Left colon (tissue), 2 donors: ENCODE measurements around the gene PTPDC1. TPM values are rescaled to one million over a fixed set of nuclear protein-coding genes. Genes with fewer than 3 reads are reported as not detected.
"Not testable (repeated sequence)": the region's sequence is repeated elsewhere in the genome, so short reads cannot be mapped to it uniquely, and the experiment has no call there.

Experiments used
- ATAC-seq: fragments of 200-7000 bp; cut with Tn5 transposase; one replicate; pipeline ENCODE4 v1.9.1; 2020; ENCODE audit warnings: mild to moderate bottlenecking, moderate library complexity
- DNase-seq, 2 donors: peaks; one replicate each; pipeline ENCODE4 v3.0.0-alpha.2; 2020
- intact Hi-C, 2 donors: fragments of 100-400 bp; cut with DNase I in 1 of 2; cut with micrococcal nuclease in 1 of 2; formaldehyde crosslinking; loops; one replicate each; pipeline versions ENCODE4 v1.11.2 to v1.14.0; 2022; cut with DNase I, micrococcal nuclease
- total RNA-seq, 2 donors: library from RNA; stranded (reverse); fragmentation: NEBNext Ultra II Directional; extraction: Animal tissue kit (Norgen Biotek cat#: 25700); gene quantifications; one replicate each; pipeline ENCODE4 v1.2.1, GENCODE V29; 2021
- donor health status: DM: no; HTN: no; CAD: no.
- donor health status: DM: yes; HTN: yes; CAD: no.

PTPDC1 gene
- total RNA-seq, 2 donors from 2014 or later = 6.5 to 6.6 TPM

DNA sequence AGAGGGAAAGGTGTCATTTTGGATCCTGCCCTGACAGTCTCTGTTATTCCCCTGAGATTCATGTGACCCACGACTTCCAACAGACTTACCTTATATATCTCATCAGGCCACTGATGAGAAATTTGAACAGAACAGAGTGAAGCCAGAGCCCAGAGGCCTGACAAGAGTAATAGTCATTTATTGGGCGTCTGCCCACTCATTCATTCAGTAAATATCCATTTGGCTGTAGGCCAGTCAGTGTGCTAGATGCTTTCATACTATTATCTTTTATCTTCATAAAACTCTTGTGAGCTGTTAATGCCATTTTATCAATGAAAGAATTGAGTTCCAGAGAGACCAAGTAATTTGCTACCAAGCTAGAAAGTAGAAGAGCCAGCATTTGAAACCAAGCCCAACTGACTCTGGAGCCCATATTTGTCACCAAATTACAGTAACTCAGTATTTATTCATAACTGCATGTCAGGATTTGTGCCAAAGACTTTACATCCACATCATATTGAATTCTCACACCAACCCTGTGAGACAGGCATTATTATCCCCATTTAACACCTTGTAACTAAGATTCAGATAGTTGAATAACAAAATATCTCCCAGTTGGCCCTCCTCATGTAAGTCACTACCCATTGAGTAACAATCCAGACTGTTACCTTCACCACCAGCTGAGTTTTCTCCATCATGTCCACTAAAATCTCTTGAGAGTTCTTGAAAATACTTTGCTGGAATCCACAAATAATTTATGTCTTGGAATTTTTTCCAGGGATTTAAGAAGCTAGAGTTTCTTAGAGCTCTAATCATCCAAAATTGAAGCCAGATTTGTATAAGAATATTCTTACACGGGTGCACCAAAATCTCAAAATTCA, 2.5 kb downstream of the PTPDC1 start:
- DNase-seq (no peak), ATAC-seq (no peak)
- intact Hi-C loops = no loop called here

DNA sequence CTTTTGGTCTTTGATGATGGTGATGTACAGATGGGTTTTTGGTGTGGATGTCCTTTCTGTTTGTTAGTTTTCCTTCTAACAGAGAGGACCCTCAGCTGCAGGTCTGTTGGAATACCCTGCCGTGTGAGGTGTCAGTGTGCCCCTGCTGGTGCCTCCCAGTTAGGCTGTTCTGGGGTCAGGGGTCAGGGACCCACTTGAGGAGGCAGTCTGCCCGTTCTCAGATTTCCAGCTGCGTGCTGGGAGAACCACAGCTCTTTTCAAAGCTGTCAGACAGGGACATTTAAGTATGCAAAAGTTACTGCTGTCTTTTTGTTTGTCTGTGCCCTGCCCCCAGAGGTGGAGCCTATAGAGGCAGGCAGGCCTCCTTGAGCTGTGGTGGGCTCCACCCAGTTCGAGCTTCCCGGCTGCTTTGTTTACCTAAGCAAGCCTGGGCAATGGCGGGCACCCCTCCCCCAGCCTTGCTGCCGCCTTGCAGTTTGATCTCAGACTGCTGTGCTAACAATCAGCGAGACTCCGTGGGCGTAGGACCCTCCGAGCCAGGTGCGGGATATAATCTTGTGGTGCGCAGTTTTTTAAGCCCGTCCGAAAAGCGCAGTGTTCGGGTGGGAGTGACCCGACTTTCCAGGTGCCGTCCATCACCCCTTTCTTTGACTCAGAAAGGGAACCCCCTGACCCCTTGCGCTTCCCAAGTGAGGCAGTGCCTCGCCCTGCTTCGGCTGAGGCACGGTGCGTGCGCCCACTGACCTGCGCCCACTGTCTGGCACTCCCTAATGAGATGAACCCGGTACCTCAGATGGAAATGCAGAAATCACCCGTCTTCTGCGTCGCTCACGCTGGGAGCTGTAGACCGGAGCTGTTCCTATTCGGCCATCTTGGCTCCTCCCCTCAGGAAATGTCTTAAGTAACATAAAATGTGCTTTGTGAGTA, 10.2 kb downstream of the PTPDC1 start:
- DNase-seq, ATAC-seq, intact Hi-C loops: not testable (repeated sequence)

DNA sequence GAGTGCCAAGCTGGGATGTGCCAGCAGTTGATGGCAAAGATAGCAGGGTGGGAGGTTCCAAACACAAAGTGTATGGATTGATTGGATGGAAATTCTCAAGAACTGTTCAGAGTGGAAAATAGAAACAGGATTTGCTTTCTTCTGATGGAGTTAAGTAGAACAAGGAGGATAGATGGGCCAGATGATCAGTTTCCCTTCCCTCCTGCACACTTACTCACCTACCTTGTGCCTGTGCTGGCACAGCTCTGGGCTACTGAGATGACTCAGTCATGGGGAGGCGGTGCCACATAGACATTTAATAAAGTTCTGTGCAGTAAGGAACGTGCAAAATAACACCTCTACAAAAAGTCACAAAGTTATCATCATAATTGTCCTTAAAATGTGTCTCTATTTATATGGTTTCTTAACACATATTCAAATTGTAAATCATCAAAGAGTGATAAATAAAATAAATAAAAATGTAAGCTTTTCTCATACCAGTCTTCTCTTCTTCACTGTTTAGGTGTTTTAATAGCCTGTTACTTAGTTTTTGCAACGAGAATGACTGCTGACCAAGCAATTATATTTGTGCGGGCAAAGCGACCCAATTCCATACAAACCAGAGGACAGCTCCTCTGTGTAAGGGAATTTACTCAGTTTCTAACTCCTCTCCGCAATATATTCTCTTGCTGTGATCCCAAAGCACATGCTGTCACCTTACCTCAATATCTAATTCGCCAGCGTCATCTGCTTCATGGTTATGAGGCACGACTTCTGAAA, 12.7 kb downstream of the PTPDC1 start:
- ATAC-seq = no peak
- no peak for DNase-seq
- intact Hi-C loops = no loop called here

DNA sequence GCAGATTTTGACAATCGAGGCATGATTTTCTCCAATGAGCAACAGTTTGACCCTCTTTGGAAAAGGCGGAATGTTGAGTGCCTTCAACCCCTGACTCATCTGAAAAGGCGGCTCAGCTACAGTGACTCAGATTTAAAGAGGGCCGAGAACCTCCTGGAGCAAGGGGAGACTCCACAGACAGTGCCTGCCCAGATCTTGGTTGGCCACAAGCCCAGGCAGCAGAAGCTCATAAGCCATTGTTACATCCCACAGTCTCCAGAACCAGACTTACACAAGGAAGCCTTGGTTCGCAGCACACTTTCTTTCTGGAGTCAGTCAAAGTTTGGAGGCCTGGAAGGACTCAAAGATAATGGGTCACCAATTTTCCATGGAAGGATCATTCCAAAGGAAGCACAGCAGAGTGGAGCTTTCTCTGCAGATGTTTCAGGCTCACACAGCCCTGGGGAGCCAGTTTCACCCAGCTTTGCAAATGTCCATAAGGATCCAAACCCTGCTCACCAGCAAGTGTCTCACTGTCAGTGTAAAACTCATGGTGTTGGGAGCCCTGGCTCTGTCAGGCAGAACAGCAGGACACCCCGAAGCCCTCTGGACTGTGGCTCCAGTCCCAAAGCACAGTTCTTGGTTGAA, 13.6 kb downstream of the PTPDC1 start:
- intact Hi-C loops = no loop called here
- ATAC-seq (no peak), DNase-seq (no peak)

DNA sequence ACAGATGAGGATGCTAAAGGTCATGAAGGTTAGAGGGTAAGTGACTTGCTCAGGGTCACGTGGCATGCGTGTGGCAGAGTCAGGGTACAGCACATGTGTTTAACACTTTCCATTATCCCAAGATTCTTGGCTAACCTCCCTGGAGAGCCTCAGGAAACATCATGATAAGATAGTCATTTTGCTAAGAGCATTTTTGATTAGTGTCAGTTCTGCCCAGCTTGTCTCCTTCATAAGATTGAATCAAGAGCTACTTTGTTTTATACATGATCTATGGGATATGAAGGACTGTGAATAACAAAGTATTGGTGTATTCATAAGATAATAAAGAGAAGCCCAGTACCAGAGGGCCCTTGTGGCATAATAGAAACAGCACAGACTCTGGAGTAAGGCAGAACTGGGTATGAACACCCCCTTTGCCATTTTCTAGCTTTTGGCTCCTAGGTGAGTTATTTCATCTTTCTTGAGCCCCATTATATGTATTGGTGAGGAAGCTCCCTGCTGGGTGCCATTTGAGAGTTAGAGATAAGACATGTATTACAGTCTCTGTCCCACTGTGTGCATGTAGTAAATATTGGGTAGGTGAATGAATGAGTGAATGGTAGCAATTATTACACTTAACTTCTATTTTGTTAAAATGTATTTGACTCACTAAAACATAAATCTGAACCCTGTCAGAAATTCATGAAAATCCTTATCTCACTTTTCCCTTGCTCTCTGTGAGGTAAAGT, 16.1 kb downstream of the PTPDC1 start:
- intact Hi-C loops = no loop called here
- no peak for ATAC-seq

DNA sequence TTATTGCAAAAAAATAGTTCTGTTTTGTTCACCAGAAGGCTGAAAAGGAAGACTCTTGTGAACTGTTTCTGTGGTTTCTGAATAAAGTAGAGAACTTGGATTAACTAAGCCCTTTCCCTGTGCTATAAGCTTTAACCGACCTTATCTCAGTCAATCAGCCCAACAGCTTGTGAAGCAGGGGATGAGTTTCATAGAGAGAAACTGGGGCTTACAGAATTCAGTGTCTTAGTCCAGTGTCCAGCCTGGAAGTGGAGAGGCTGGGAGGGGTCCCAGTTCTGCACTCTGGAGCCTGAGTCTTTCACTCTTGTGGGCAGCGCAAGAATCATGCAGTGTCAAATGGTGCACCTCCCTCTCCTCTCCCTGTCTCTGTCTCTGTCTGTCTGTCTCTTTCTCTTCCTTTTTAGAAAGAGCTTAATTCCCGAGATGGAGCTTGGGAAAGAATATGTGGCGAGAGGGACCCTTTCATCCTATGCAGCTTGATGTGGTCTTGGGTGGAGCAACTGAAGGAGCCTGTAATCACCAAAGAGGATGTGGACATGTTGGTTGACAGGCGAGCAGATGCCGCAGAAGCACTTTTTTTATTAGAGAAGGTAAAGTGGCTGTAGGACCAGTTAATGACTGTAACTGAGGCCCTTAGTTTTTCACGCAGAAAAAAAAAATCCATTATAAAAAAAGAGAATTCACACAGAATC, 17.0 kb downstream of the PTPDC1 start:
- ATAC-seq (no peak), DNase-seq (no peak)
- intact Hi-C loops = no loop called here

More for the DNA sequence above, 16.1 kb downstream of the PTPDC1 start:
- no peak for DNase-seq

DNA sequence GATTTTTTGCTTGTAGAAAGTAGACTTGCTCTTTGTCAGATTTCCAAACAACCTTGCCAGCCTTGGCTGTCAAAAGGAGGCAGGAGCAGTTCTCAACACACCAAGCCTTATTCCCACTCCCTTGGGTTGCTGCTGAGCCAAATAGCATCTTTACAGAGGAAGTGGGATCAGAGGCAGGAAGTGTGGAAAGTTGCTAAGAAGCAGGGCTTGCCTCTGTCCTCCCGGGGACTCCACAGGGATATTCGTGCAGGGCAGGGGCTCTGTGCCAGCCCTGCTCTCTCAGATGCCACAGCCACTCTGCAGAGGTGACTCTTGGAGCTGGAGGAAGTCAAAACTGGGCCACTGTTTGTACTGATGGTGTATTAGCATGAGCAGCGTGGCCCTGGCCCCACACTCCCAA, 24.3 kb downstream of the PTPDC1 start:
- intact Hi-C loops = no loop called here
- no peak for ATAC-seq

DNA sequence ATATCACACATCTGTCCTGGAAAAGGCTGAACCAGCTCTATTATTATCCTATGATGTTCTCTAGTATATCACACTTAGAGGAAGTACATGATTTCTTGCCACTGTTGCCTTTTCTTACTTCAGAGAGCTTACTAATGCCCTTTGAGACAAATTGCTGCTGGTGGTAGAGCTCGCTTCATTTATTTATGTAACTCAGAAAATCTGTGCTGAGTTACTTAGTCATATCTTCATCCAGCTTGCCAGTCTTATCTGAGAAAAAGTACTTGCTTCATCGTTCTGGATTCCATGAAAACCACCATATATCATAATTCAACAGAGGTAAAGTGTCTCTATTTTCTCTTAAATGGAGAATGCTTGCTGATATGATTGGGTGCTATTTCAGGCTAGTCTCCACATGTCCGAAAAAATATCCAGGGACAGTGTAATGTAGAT, 26.6 kb downstream of the PTPDC1 start:
- no peak for DNase-seq
- no peak for ATAC-seq
- intact Hi-C loops = no loop called here

More for the DNA sequence above, 24.3 kb downstream of the PTPDC1 start:
- DNase-seq = no peak

DNA sequence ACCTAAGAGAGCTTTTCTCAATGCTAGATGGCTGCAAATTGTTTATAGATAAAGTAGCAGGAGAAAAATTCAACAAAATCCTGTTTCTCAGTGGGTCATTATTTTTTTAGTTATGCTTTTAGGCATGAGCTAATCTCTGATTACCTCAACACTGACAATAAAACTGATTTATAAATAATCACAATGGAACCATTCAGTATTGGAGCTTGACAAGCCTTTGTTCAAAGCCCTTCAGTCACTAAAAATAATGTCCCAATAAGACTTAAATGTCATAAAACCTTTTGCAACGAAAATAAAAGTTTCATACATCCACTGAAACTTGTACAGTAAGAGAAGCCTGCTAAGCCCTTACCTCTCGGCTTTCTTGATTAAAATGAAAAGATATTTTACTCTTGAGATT, 27.2 kb downstream of the PTPDC1 start:
- no peak for DNase-seq
- intact Hi-C loops = no loop called here
- ATAC-seq = no peak

DNA sequence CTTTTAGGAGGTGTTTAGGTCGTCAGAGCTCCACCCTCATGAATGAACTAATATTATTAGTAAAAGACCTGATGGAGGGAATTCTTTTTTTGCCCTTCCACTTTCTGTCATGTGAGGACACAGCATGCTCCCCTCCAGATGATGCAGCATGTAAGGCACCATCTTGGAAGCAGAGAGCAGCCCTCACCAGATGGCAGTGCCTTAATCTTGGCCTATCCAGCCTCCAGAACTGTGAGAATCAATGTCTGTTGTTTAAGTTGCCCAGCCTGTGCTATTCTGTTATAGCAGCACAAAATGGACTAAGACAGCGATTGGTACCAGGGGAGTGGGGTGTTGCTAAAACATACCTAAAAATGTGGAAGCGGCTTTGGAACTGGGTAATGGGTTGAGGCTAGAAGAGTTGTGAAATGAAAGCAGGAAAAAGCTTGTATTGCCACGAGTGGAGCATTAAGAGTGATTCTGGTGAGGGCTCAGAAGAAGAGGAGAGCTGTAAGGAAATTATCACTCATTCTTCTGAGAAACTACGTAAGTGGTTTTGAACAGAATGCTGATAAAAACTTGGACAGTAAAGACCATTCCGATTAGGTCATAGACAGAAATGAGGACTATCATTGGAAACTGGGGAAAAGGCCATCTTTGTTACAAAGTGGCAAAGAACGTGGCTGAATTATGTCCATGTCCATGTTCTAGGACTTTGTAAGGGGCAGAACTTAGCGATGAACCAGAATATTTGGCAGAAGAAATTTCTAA, 28.6 kb downstream of the PTPDC1 start:
- DNase-seq (no peak), ATAC-seq (no peak)
- intact Hi-C loops = no loop called here

DNA sequence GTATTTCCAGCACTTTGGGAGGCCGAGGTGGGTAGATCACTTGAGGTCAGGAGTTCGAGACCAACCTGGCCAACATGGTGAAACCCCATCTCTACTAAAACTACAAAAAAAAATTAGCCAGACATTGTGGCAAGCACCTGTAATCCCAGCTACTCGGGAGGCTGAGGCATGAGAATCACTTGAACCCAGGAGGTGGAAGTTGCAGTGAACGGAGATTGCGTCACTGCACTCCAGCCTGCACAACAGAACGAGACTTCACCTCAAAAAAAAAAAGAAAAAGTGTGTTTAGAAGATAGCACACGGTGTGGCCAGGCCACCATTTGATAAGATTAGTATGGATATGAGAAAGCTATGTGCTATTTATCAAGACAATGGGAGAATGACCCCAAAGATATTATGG, 35.8 kb downstream of the PTPDC1 start:
- intact Hi-C loops, ATAC-seq, DNase-seq: not testable (repeated sequence)

DNA sequence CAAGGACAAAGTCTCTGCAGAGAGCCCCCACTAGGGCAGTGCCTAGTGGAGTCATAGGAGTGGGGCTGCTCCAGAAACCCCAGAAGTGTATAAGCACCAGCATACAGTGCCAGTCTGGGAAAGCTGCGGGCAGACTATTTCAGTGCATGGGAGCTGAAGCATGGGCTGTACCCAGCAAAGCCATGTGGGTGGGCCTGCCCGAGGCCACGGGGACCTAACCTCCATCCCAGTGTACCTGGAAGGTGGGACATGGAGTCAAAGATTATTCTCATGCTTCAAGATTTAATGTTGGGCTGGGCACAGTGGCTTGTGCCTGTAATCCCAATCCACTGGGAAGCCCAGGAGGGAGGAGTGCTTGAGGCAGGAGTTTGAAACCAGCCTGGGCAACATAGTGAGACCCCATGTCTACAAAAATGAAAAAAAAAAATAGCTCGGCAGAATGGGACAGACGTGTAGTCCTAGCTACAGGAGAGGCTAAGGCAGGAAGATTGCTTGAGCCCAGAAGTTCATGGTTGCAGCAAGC, 36.7 kb downstream of the PTPDC1 start:
- no peak for ATAC-seq
- no peak for DNase-seq
- intact Hi-C loops = no loop called here

DNA sequence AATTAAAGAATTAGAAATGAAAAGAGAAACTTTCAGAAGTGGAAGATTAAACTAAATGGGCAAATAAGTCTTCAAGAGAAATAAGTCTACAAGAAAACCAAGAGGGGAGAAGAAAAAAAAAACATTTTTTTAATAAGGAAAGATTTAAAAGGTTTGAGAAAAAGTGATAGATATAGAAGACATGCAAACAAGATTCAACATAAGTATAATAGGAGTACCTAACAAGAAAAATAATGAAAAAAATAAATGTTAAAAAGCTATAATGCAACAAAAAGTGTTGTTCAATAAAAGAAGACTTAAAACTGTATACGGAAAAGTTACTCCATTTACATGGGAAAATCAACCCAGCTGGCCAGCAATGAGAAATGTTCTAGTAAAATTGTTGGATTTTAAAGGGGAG, 42.6 kb downstream of the PTPDC1 start:
- ATAC-seq = no peak
- intact Hi-C loops = no loop called here
- DNase-seq = no peak

DNA sequence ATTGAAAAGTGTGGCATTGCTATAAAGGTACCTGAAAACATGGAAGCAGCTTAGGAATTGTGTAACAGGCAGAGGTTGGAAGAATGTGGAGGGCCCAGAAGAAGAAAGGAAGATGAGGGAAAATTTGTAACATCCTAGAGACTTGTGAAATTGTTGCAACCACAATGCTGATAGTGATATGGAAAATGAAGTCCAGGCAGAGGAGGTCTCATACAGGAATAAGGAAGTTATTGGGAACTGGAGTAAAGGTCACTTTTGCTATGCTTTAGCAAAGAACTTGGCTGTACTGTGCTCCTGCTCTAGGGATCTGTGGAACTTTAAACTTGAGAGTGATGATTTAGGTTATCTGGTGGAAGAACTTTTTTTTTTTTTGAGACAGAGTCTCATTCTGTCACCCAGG, 43.5 kb downstream of the PTPDC1 start:
- ATAC-seq (peak; percentile 36), DNase-seq (no peak)
- intact Hi-C loops = no loop called here

DNA sequence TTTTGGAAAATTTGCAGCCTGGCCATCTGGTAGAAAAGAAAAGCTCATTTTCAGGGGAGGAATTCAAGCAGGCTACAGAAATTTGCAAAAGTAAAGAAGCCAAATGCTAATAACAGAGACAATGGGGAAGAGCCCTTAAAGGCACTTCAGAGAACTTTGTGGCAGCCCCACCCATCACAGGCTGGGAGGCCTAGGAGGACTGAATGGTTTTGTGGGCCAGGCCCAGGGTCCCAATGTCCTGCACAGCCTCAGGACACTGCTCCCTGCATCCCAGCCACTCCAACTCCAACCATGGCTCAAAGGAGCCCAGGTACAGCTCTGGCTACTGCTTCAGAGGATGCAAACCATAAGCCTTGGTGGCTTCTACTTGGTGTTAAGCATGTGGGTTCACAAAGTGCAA, 44.3 kb downstream of the PTPDC1 start:
- no peak for DNase-seq
- intact Hi-C loops = no loop called here
- no peak for ATAC-seq

DNA sequence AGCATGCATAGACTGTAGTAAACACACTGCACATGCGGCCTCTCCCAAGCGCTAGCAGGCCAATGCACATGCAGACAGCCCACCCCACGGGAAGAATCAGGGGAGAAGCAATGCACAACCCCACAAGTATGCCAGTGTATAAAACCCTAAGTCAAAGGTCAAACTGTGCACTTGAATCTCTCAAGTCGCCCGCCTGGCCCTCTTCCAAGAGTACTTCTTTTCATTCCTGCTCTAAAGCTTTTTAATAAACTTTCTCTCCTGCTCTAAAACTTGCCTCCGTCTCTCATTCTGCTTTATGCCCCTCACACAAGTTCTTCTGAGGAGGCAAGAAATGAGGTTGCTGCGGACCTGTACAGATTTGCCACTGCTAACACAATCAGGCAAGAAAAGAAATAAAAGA, 50.4 kb downstream of the PTPDC1 start:
- ATAC-seq (no peak), DNase-seq (no peak)
- intact Hi-C loops = no loop called here

DNA sequence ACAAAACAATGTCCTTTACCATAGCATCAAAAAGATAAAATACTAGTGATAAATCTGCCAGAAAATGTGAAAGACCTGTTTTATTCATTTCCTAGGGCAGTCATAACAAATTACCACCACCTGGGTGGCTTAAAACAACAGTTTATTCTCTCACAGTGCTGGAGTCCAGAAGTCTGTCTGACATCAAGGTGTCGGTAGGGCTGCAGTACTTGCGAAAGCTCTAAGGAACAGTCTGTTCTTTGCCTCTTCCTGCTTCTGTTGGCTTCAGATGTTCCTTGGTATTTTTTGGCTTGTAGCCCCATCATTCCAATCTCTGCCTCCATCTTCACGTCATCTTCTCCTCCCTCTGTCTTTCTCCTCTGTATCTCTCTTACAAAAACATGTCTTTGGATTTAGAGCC, 51.0 kb downstream of the PTPDC1 start:
- DNase-seq (no peak), ATAC-seq (no peak)
- intact Hi-C loops = no loop called here
